Adrenal gland (tissue), 5 donors: ENCODE measurements around the gene SNAP47.

Experiments
- POLR2A ChIP-seq, 2 donors: fragments of 450-650 bp; IDR thresholded peaks; one replicate each; pipeline ENCODE4 v1.6.1; 2017; ENCODE audit warnings: antibody characterized with exemption in 2 of 2, mild to moderate bottlenecking in 2 of 2, moderate library complexity in 1 of 2
- TF ChIP-seq, protein P1 (sequence below), 6 experiments: fragments of 450-650 bp in 4 of 6; fragments of 200-600 bp in 2 of 6; sonication (generic) in 1 of 6; IDR thresholded peaks; 1 replicate in 5 of 6; 2 replicates in 1 of 6; pipeline versions ENCODE4 v1.5.1 to v1.8.0; 2016 to 2021; ENCODE audit warnings: antibody characterized with exemption in 6 of 6, mild to moderate bottlenecking in 2 of 6, moderate library complexity in 1 of 6
- donor health status: DM: no; HTN: no; CAD: no.

DNA sequence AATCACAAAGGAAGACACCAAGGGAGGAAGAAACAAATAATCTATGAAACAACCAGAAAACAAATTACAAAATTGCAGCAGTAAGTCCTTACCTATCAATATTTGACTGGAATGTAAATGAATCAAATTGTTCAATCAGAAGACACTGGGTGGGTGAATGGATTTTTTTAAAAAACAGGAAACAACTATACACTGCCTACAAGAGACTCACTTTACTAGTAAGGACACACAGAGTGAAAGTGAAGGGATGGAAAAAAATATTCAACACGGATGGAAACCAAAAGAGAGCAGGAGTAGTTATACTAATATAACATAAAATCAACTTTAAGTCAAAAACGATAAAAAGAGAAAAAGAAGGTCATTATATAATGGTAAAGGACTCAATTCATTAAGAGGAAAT is 73.8 kb downstream of the SNAP47 start:
- TF ChIP-seq, protein P1, sequence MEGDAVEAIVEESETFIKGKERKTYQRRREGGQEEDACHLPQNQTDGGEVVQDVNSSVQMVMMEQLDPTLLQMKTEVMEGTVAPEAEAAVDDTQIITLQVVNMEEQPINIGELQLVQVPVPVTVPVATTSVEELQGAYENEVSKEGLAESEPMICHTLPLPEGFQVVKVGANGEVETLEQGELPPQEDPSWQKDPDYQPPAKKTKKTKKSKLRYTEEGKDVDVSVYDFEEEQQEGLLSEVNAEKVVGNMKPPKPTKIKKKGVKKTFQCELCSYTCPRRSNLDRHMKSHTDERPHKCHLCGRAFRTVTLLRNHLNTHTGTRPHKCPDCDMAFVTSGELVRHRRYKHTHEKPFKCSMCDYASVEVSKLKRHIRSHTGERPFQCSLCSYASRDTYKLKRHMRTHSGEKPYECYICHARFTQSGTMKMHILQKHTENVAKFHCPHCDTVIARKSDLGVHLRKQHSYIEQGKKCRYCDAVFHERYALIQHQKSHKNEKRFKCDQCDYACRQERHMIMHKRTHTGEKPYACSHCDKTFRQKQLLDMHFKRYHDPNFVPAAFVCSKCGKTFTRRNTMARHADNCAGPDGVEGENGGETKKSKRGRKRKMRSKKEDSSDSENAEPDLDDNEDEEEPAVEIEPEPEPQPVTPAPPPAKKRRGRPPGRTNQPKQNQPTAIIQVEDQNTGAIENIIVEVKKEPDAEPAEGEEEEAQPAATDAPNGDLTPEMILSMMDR (IDR thresholded peaks at IDR 0.05): no peak
- TF ChIP-seq POLR2A (IDR thresholded peaks at IDR 0.05): no peak
